ENCODE data around the gene GCC1.

GCC1 gene

DNA sequence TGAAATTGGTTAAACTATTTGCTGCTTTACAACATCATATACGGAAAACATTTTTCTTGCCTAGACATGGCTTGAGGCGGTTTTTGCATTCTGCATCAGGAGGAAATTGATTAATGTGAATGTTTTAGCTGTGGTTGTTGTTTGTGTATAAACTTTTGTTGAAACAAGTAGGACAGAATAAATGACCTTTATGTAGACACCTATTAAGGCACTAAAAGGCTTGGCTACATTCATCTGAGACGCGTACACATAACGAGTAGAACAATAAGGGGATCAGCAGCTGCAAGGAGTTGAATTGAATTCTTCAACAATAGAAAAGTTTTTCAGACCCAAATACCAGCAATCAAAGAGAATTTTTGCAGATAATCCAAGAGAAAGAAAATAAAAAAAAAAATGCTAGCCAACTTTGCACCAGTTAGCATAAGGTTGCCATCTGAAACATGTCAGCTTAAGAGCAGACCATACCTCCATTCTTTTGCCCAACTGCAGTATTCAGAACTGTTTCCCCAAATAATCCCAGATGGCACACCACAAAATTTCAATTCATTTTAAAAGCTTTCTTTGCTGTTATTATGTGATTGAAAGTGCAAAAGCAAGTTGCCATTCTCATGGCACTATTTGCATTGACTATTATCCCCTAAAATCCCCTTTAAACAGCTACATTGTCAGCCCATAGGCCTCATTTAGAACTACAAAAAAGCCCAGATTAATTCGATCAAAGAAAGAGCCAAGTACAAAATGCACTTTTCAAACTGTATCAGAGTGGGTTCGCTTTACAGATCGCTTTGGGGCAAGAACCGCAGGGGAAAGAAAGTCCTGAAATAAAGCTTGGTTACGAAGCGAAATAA is 49.6 kb downstream of the GCC1 start:
- no peak for FAIRE-seq

DNA sequence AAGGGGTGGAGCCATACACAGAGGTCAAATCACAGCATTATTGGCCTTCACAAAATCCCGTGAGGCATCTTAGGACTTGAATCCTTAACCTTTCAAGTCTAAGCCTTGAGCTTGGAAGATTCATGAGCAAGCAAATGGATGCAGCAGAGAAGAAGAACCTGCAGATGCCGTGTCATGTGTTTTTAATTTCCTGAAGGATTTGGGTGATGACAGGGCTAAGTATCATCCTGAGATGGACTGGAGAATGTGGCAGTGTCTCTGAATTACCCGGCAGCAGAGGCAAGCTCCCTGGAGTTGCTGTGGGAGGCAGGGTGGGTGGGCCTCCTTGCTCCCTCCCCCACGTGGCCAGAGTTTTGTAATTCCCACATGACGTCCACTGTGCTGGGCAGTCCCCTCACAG is 50.8 kb downstream of the GCC1 start:
- FAIRE-seq = no peak

DNA sequence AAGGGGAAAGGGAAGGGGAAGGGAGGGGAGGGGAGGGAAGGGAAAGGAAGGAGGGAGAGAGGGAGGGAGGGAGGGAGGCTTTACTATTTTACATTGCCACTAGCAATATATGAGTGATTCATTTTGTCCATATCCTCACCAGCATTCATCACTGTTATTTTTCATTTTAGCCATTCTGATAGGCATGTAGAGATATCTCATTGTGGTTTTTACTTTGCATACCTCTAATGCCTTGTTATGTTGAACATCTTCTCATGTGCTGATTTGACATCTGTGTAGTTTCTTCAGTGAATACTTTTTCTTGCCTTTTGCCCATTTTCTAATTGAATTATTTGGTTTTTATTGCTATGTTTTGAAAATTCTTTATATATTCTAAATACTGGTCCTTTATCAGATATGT is 52.7 kb downstream of the GCC1 start:
- FAIRE-seq = no peak

DNA sequence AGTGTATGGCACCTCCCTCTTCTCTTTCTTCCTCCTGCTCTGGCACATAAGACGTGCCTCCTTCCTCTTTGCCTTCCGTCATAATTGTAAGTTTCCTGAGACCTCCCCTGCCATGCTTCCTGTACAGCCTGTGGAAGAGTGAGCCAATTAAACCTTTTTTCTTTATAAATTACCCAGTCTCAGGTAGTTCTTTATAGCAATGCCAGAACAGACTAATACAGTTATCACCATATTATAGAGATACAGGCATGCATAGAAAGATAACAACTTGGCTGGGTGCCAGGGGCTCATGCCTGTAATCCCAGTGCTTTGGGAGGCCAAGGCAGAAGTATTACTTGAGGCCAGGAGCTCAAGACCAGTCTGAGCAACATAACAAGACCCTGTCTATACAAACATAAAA is 53.2 kb downstream of the GCC1 start:
- FAIRE-seq = no peak
